OCI-LY3 (cell line): Measurements from ENCODE around the gene RNF175.

Experiments
- CTCF ChIP-seq: fragments of 200-600, 300-600 bp; sonication (generic); IDR thresholded peaks from 2 replicates; pipeline ENCODE4 v1.5.1; 2014; ENCODE audit warnings: antibody characterized with exemption, low read length, low read depth
- EZH2phosphoT487 ChIP-seq: fragments of 200-600 bp; shearing (Covaris generic); IDR thresholded peaks from 2 replicates; pipeline ENCODE4 v1.6.1; 2018; ENCODE audit warnings: antibody characterized with exemption, mixed run types, low read depth

- no peak for TF ChIP-seq CTCF
- TF ChIP-seq EZH2phosphoT487 = no peak
Measured at GRCh38 chr4:153731239-153731638, 28.6 kb downstream of the RNF175 start.
